KMS-11 (cell line): ENCODE results near the gene ACSS1.

Experiments used
- H2AFZ ChIP-seq: fragments of 200-600 bp; sonication (generic); 2 replicates; pipeline ENCODE4 v1.6.1; 2016; ENCODE audit warnings: antibody characterized with exemption, mixed run types, low read depth
- H3K27ac ChIP-seq: fragments of 200-600 bp; sonication (generic); 2 replicates; pipeline ENCODE4 v1.6.1; 2016; ENCODE audit warnings: mild to moderate bottlenecking, mixed run types
- H3K27me3 ChIP-seq: fragments of 200-600 bp; sonication (generic); 2 replicates; pipeline ENCODE4 v1.6.1; 2017; ENCODE audit warnings: mild to moderate bottlenecking, low read depth, mixed run types, moderate library complexity; ENCODE audit not compliant: insufficient read depth
- H3K36me3 ChIP-seq: fragments of 200-600 bp; sonication (generic); 2 replicates; pipeline ENCODE4 v1.6.1; 2017; ENCODE audit warnings: mild to moderate bottlenecking, mixed run types; ENCODE audit not compliant: insufficient read depth
- H3K4me1 ChIP-seq: fragments of 200-600 bp; sonication (generic); 2 replicates; pipeline ENCODE4 v1.6.1; 2016; ENCODE audit warnings: mild to moderate bottlenecking, low read depth, mixed run types; ENCODE audit not compliant: poor library complexity, severe bottlenecking
- H3K4me2 ChIP-seq: fragments of 200-600 bp; sonication (generic); 2 replicates; pipeline ENCODE4 v1.7.0; 2016; ENCODE audit warnings: mild to moderate bottlenecking, mixed run types
- H3K4me3 ChIP-seq: fragments of 200-600 bp; sonication (generic); IDR thresholded peaks from 2 replicates; pipeline ENCODE4 v1.6.1; 2017; ENCODE audit warnings: low read depth, low read length, mixed read lengths; ENCODE audit not compliant: insufficient read depth
- H3K79me2 ChIP-seq: fragments of 200-600 bp; sonication (generic); 2 replicates; pipeline ENCODE4 v1.6.1; 2016; ENCODE audit warnings: low read depth, mixed run types; ENCODE audit not compliant: insufficient read depth
- H3K9ac ChIP-seq: fragments of 200-600 bp; sonication (generic); 2 replicates; pipeline ENCODE4 v1.6.1; 2016; ENCODE audit warnings: mild to moderate bottlenecking, mixed run types
- H4K20me1 ChIP-seq: fragments of 200-600 bp; sonication (generic); 2 replicates; pipeline ENCODE4 v1.6.1; 2016; ENCODE audit warnings: mild to moderate bottlenecking, mixed run types; ENCODE audit not compliant: insufficient read depth
- TF ChIP-seq, protein P1 (sequence below): fragments of 200-600 bp; sonication (generic); conservative IDR thresholded peaks from 2 replicates; pipeline ENCODE4 v1.6.1; 2017; ENCODE audit warnings: low read depth, mild to moderate bottlenecking, antibody characterized with exemption, low read length, moderate library complexity, mixed read lengths

ACSS1 gene

DNA sequence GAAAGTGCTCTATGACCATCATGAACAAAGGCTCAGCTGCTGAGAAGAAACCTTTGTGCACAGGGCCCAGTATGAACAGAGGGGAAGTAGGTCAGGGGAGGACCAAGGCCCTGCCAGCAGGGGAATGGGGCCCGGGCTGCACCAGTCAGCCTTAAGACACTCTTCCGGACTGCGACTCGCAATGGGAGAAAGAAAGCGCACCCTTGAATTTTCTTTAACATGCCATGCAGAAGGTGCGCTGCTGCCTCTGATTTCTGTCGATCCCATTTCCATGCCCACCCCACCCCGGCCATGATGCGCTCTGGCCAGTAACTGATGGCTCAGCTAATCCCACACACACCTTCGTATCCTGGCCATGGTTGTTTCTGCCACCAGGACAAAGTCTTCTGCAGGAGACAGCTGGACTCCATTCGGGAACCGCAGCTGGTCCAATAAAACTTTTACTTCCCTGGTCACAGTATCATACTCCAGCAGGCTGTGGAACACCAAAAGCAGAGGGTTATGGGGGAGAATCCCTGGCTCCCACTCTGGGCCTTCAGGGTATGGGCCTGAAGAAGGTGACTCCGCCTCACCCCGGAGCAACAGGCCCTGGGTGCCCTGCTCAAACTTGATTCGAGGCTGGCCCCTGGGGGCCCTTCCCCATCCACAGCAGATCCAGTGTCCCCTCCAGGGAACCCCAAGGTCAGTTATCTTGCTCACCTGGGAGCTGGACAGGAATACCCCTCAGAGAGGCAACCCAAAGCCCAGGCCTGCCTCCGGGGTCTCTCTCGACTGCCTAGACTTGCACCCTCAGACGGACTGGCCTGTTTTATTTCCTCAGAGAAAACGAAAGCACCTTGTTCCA is 88.5 kb downstream of the ACSS1 start:
- no peaks in the 10 kb centered on the region for H3K79me2 ChIP-seq
- TF ChIP-seq, protein P1, sequence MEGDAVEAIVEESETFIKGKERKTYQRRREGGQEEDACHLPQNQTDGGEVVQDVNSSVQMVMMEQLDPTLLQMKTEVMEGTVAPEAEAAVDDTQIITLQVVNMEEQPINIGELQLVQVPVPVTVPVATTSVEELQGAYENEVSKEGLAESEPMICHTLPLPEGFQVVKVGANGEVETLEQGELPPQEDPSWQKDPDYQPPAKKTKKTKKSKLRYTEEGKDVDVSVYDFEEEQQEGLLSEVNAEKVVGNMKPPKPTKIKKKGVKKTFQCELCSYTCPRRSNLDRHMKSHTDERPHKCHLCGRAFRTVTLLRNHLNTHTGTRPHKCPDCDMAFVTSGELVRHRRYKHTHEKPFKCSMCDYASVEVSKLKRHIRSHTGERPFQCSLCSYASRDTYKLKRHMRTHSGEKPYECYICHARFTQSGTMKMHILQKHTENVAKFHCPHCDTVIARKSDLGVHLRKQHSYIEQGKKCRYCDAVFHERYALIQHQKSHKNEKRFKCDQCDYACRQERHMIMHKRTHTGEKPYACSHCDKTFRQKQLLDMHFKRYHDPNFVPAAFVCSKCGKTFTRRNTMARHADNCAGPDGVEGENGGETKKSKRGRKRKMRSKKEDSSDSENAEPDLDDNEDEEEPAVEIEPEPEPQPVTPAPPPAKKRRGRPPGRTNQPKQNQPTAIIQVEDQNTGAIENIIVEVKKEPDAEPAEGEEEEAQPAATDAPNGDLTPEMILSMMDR, result no peak
- H3K36me3 ChIP-seq, result no peaks in the 10 kb centered on the region
- H3K27me3 ChIP-seq, result no peaks in the 10 kb centered on the region
- H3K4me1 ChIP-seq, result no peaks in the 10 kb centered on the region
- no peak overlapping the region for H2AFZ ChIP-seq
- no peak overlapping the region for H3K4me2 ChIP-seq
- H3K27ac ChIP-seq, result no peak overlapping the region
- no peak overlapping the region for H3K4me3 ChIP-seq
- no peaks in the 10 kb centered on the region for H4K20me1 ChIP-seq
- H3K9ac ChIP-seq, result no peak overlapping the region

DNA sequence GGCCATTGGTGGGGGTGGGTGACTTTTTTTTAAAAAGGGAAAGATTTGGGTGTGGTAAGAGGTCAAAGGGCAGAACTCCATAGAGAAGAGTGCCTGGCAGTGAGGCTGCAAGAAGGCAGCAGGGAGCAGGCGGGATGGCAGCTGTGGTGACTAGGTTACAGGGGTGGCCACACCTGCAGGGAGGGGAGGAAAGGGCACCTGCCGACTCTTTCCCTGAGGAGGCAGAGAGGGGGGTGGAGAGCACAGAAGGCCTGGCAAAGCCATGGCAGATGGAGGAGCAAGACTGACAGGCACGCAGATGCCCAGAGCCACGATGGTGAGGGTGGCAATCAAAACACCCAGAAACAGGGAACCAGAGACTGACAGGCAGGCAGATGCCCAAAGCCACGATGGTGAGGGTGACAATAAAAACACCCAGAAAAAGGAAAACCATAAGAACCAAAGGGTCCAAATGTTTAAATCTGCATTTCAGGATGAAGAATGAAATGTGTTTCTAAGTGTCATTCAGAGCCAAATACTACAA is 89.6 kb downstream of the ACSS1 start:
- Histone ChIP-seq H3K4me1 (no peaks in the 10 kb centered on the region), H3K4me3 (no peak overlapping the region), H3K27me3 (no peaks in the 10 kb centered on the region), H3K79me2 (no peaks in the 10 kb centered on the region), H3K9ac (no peak overlapping the region), H2AFZ (no peak overlapping the region), H3K4me2 (no peak overlapping the region), H3K36me3 (no peaks in the 10 kb centered on the region), H3K27ac (no peak overlapping the region), H4K20me1 (no peaks in the 10 kb centered on the region)
- TF ChIP-seq, protein P1, result no peak

DNA sequence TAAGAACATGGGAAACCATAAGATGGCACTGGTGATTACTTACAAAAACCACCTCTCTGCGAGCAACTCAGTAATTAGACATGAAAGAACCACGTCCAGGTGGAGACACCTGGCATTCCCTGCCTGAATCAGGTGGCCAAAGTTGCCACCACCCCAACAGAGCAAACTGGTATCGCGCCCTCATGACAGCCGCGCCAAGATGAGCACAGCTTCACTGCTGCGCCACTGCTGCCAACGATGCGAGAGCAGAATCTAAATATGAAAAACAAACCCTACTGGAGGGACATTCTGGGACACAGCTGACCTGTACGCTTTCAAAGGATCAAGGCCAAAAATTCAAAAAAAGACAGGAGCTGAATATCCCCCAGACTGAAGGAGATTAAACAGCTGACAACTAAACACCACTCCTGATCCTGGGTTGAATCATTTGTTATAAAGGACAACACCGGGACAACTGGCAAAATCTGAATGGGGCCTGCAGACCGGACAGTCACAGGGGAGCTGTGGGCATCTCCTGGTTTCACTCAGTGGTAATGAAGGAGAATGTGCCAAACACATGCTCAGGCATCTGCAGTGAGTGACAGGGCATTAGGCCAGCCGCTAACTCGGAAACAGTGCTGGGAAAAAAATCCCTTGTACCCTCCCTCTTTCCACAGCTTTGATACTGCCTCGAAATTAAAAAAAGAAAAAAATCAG is 91.5 kb downstream of the ACSS1 start:
- Histone ChIP-seq H2AFZ (no peak overlapping the region), H3K4me1 (no peaks in the 10 kb centered on the region), H3K27me3 (no peaks in the 10 kb centered on the region), H3K4me2 (no peak overlapping the region), H3K4me3 (no peak overlapping the region), H3K27ac (no peak overlapping the region), H3K36me3 (no peaks in the 10 kb centered on the region), H3K9ac (no peak overlapping the region), H3K79me2 (no peaks in the 10 kb centered on the region), H4K20me1 (no peaks in the 10 kb centered on the region)
- TF ChIP-seq, protein P1, result no peak

DNA sequence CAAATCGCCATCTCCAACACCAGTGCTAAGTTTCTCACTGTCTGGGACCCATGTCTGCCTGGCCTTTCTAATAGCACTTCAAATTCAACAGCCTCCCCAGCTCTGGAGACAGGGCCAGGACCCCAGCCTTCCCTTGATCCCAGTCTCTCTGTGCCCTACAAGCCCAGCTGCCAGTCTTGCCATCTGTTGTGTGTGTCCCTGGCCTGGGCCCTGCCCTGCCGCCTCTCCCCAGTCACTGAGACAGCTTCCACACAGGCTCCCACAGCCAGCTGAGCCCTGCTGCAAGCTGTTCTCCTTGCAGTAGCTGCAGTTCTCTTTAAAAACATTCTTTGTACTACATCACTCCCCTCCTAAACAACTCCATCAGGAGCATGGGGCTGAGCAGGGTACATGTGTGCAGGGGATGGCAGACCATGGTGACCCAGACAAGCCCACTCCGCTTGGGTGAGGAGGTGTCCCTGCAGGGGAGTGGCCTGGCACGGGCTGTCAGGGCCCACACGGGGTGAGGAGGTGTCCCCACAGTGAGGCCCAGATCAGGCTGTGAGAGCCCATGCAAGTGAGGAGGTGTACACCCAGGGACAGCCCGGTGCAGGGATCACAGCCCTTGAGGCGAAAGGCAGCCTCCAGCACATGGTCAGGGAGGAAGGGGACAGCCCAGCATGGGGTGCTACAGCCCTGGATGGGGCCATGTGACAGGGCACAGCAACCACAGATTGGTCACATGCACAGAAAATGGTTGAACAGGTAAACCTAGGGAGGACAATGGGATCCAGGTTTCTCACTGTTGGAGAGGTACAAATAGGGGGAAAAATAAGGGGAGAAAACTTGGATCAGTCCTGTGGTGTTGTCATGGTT is 92.6 kb downstream of the ACSS1 start:
- H3K36me3 ChIP-seq, result no peaks in the 10 kb centered on the region
- TF ChIP-seq, protein P1, result no peak
- no peak overlapping the region for H3K4me3 ChIP-seq
- H3K4me2 ChIP-seq, result no peak overlapping the region
- H4K20me1 ChIP-seq, result no peaks in the 10 kb centered on the region
- no peak overlapping the region for H3K27ac ChIP-seq
- H3K79me2 ChIP-seq, result no peaks in the 10 kb centered on the region
- H2AFZ ChIP-seq, result no peak overlapping the region
- no peak overlapping the region for H3K9ac ChIP-seq
- no peaks in the 10 kb centered on the region for H3K4me1 ChIP-seq
- no peaks in the 10 kb centered on the region for H3K27me3 ChIP-seq
